Measurements from ENCODE around the gene ELOB.

ELOB gene

DNA sequence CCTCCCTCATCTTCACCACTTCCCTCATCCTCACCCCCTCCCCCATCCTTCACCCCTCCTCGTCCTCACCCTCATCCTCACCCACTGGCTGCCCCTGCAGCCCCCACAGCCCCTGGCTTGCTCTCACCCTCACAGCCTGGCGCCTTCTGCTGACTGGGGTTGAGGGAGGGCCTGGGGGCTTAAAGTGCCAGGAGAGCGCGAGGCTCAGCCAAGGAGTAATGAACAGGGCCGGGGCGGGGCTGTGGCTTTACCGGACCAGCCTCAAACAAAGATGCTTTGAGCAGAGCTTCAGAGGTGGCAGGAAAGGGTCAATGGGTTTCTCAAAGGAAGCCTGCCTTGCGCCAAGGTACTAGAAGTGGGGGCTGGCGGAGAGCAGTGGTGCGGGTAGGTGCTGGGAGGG lies 10.3 kb upstream of the ELOB start, which contains the start of gene PRSS33:
TSS of gene PRSS33 (minus strand) at position 155 of the 400 bp plus-strand sequence. CDS start 1,013 bp downstream, outside the sequence.
- TF ChIP-seq, protein P1, sequence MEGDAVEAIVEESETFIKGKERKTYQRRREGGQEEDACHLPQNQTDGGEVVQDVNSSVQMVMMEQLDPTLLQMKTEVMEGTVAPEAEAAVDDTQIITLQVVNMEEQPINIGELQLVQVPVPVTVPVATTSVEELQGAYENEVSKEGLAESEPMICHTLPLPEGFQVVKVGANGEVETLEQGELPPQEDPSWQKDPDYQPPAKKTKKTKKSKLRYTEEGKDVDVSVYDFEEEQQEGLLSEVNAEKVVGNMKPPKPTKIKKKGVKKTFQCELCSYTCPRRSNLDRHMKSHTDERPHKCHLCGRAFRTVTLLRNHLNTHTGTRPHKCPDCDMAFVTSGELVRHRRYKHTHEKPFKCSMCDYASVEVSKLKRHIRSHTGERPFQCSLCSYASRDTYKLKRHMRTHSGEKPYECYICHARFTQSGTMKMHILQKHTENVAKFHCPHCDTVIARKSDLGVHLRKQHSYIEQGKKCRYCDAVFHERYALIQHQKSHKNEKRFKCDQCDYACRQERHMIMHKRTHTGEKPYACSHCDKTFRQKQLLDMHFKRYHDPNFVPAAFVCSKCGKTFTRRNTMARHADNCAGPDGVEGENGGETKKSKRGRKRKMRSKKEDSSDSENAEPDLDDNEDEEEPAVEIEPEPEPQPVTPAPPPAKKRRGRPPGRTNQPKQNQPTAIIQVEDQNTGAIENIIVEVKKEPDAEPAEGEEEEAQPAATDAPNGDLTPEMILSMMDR (IDR thresholded peaks at IDR 0.05): no peak
- Histone ChIP-seq H3K36me3 (ENCODE audit: control insufficient read depth, insufficient read depth, low read length) (no peaks in the 10 kb centered on the region), H3K4me1 (peaks cover 12% of the 10 kb centered on the region), H3K4me2 (ENCODE audit: low read length) (no peak within 1 kb of the TSS), H3K27me3 (ENCODE audit: control insufficient read depth, insufficient read depth, low read length) (peaks cover 3% of the 10 kb centered on the region), H3K9me3 (ENCODE audit: control insufficient read depth, low read length) (no peaks in the 10 kb centered on the region), H3K9ac (no peak within 1 kb of the TSS), H3K4me3 (ENCODE audit: low read depth, low read length) (no peak within 1 kb of the TSS), H2AFZ (no peak within 1 kb of the TSS), H3K27ac (no peak within 1 kb of the TSS), H3K79me2 (no peaks in the 10 kb centered on the region)

DNA sequence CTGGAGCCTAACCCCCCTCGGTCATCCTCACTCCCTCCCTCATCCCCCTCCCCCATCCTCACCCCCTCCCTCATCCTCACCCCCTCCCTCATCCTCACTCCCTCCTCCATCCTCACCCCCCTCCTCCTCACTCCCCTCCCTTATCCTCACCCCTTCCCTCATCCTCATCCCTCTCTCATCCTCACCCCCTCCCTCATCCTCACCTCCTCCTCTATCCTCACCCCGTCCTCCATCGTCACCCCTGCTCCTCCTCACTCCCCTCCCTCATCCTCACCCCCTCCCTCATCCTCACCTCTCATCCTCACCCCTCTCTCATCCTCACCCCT lies 9.7 kb upstream of the ELOB start:
- Histone ChIP-seq H3K9me3 (ENCODE audit: control insufficient read depth, low read length) (no peaks in the 10 kb centered on the region), H3K36me3 (ENCODE audit: control insufficient read depth, insufficient read depth, low read length) (no peaks in the 10 kb centered on the region), H2AFZ (no peak overlapping the region), H3K4me3 (ENCODE audit: low read depth, low read length) (no peak overlapping the region), H3K9ac (no peak overlapping the region), H3K4me1 (peaks cover 12% of the 10 kb centered on the region), H3K27ac (no peak overlapping the region), H3K27me3 (ENCODE audit: control insufficient read depth, insufficient read depth, low read length) (peaks cover 3% of the 10 kb centered on the region), H3K4me2 (ENCODE audit: low read length) (no peak overlapping the region), H3K79me2 (no peaks in the 10 kb centered on the region)
- TF ChIP-seq, protein P1 (IDR thresholded peaks at IDR 0.05): no peak

DNA sequence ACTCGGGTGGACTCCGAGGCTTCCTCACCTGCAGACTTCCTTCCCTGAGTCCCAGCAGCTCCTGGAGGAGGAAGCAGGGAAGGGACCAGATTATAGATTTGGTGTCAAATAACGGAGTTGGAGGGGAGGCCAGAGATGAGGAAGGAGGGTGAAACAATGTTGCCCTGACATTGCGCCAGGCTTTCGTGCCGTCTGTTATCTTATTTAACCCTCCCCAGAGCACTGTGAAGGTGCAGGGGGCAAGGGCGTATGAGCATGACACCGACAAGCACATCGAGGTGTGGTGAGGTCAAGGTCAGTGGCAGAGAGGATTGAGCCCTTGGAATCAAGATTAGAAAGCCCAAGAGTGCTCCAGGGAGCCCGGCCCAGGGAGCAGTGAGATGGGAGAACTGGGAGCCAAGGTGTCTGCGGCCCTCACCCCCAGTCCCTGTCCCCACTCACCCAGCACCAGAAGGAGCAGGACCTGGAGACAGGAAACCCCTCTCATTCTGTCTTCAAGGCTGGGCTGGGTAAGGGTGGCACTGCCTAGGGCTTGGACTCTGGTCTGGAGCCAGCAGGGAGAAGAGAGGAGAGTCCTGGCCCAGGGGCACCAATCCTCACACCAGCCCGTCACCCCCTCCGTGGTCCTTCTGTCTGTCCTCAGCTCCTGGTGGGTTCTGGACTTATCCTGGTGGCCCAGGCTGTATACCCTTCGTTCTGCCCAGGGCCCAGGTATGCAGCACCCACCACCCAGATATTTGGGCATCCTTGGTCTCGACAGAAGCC lies 9.2 kb upstream of the ELOB start:
- H3K4me1 ChIP-seq: peaks cover 12% of the 10 kb centered on the region
- peak overlapping the region; percentile 11 for H2AFZ ChIP-seq
- no peaks in the 10 kb centered on the region for H3K79me2 ChIP-seq
- no peak overlapping the region for H3K4me3 ChIP-seq (ENCODE audit: low read depth, low read length)
- H3K36me3 ChIP-seq (ENCODE audit: control insufficient read depth, insufficient read depth, low read length): no peaks in the 10 kb centered on the region
- H3K9ac ChIP-seq: no peak overlapping the region
- H3K27ac ChIP-seq: no peak overlapping the region
- H3K9me3 ChIP-seq (ENCODE audit: control insufficient read depth, low read length): no peaks in the 10 kb centered on the region
- no peak overlapping the region for H3K4me2 ChIP-seq (ENCODE audit: low read length)
- H3K27me3 ChIP-seq (ENCODE audit: control insufficient read depth, insufficient read depth, low read length): peaks cover 3% of the 10 kb centered on the region
- TF ChIP-seq, protein P1 (IDR thresholded peaks at IDR 0.05): no peak

DNA sequence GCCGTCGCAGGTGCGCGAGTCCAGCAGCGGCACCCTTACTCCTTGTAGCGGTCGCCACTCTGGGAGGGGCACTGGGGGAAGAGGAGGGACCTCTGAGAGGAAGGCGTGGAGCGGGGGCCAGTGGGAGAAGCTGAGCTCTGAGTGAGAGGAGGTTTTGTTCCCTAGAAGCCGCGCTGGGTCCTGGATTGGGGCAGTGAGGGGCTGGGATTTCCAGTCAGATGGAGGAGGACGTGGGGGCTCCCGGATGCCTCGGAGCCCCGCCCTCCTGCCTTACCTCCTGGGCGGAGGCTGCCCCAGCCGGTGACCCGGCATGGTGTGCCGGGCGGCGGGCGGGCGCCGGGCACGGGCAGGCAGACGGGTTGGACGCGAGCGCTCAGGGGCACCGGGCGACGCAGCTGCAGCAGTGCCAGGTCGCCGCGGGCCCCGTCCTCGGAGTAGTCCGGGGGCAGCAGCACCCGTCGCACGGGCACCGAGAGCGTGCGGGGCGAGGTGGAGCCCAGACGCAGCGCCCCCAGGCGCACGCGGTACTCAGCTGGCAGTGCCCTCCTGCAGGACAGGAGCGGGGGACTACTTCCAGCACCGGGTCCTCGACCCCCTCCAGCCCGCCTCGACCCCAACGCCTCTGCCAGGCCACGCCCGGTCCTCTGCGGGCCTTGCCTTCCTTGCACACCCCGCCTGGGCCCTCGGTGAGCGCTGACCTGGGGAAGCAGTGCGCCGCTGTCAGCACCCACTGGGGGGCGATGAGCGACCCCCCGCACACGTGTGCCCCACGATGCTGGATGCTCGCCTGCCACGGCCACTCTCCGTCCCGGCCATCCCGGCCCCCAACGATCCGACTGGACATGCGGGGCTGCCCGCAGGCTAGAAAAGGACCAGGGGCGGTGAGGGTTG lies 8.3 kb upstream of the ELOB start:
- Histone ChIP-seq H2AFZ (peak overlapping the region; percentile 83), H3K4me2 (ENCODE audit: low read length) (peak overlapping the region; percentile 45), H3K9ac (no peak overlapping the region), H3K4me3 (ENCODE audit: low read depth, low read length) (no peak overlapping the region), H3K36me3 (ENCODE audit: control insufficient read depth, insufficient read depth, low read length) (no peaks in the 10 kb centered on the region), H3K9me3 (ENCODE audit: control insufficient read depth, low read length) (no peaks in the 10 kb centered on the region), H3K79me2 (no peaks in the 10 kb centered on the region), H3K4me1 (peaks cover 12% of the 10 kb centered on the region), H3K27me3 (ENCODE audit: control insufficient read depth, insufficient read depth, low read length) (peaks cover 3% of the 10 kb centered on the region), H3K27ac (no peak overlapping the region)
- TF ChIP-seq, protein P1 (IDR thresholded peaks at IDR 0.05): no peak

Measured in parathyroid adenoma (tissue), 2 donors.